Subcutaneous adipose tissue (tissue), 4 donors: Measurements from ENCODE around the gene RBFA. TPM values are rescaled to one million over a fixed set of nuclear protein-coding genes. Genes with fewer than 3 reads are reported as not detected.

Source experiments
- total RNA-seq, 4 donors: library from RNA; depleted of rRNA; stranded (reverse); fragments of >200 nt; gene quantifications; one replicate each; pipeline ENCODE4 v1.1.0, GENCODE V29; 2016
- TF ChIP-seq, protein P1 (sequence below): fragments of 450-650 bp; IDR thresholded peaks from one replicate; pipeline ENCODE4 v1.5.1; 2016; ENCODE audit warnings: low read depth, mild to moderate bottlenecking, control low read depth, antibody characterized with exemption, moderate library complexity

The RBFA gene
- total RNA-seq, 4 donors from 2014 or later = 27.4 to 51.1 (median 37.8) TPM

DNA sequence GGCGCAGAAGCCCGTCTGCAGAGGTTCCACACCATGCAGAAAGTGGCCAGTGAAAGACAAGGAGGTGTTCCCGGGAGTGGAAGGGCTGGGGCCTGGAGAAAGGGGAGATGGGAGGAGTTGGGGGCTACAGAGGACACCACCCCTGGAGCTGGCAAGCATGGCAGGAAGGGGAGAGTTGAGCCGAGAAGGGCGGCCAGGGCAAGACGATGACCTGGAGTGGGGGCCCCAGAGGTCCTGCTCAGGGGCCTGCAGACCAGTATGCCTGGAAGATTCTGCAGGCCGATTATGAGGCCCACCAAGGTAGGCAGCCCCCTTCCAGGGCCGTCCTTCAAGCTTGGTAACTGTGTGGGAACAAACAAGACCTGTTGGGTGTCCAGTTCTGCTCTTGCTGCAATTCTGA, 33.1 kb downstream of the RBFA start:
- TF ChIP-seq, protein P1, sequence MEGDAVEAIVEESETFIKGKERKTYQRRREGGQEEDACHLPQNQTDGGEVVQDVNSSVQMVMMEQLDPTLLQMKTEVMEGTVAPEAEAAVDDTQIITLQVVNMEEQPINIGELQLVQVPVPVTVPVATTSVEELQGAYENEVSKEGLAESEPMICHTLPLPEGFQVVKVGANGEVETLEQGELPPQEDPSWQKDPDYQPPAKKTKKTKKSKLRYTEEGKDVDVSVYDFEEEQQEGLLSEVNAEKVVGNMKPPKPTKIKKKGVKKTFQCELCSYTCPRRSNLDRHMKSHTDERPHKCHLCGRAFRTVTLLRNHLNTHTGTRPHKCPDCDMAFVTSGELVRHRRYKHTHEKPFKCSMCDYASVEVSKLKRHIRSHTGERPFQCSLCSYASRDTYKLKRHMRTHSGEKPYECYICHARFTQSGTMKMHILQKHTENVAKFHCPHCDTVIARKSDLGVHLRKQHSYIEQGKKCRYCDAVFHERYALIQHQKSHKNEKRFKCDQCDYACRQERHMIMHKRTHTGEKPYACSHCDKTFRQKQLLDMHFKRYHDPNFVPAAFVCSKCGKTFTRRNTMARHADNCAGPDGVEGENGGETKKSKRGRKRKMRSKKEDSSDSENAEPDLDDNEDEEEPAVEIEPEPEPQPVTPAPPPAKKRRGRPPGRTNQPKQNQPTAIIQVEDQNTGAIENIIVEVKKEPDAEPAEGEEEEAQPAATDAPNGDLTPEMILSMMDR = no peak

DNA sequence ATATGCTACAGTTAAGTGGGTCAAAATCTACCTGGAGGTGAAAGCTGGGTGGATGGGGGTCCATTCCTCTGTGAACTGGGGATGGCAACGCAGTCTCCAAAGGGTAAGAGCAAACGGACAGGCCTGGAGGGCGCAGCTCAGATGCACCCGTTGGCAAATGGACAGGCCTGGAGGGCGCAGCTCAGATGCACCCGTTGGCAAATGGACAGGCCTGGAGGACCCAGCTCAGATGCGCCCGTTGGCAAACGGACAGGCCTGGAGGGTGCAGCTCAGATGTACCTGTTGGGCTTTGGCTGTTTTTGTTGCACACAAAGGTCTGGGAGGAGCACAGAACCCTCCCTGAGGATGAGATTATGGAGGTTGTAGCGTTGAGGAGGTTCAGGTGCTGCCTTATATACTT, 33.7 kb downstream of the RBFA start:
- TF ChIP-seq, protein P1 = no peak

DNA sequence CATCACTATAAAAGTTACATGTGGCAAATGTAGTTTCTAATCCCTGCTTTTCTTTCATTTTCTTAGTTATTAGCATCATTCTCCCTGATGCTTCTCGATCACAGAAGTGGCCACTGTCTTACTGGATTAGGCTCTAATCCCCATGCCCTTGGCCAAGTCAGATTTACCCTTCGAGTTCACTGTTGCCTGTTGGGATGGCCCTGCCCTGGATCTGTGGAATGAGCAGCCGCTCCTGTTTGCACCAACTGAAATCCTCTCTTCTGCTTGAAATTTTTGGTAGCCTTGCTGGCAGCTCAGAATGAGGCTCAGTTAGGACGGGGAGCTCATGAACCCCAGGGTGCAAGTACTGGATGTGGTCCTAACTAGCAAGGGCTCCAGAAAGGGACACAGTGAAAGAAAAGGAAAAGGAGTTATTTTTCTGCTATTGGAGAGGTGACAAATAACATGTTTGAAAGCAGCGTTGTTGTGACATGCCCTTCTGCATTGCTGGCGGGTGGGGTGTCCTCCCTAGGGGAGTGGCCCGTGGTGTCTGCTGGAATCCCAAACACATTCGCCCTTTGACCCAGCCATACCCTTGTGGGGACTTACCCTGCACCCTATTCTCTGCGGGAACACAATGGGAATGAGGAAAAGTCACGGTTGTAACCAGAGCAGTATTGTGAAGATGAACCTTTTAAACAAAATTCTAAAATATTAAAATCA, 34.5 kb downstream of the RBFA start:
- TF ChIP-seq, protein P1 = no peak

DNA sequence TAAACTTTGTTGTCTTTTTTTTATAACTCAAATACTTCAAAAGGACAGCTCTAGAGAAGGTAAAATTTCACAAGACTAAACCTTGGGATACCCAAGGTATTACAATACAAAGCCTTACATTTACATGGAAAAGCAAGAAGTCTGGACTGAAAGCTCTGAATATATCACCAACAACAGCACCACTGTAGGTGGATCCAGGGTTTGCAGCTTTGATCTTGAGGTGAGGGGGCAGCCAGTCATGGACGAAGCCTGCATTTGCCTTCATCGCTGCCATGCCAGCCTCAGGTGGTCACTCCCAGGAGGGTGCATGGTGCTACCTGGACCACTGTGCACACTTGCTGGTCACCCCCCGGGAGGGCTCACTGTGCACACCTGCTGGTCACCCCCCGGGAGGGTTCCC, 36.6 kb downstream of the RBFA start:
- TF ChIP-seq, protein P1 = no peak

DNA sequence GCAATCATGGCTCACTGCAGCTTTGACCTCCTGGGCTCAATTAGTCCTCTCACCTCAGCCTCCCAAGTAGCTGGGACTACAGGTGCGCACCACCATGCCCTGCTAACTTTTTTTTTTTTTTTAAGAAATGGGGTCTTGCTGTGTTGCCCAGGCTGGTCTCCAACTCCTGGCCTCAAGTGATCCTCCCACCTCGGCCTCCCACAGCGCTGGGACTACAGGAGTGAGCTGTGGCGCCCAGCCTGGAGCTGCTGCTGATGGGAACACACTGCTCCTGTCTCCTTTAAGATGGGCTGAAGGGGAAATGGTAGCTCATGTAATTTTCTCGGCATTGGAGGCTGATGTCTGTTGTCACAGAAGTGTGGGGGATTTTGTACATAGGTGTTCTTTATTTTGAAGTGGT, 39.9 kb downstream of the RBFA start:
- TF ChIP-seq, protein P1 = no peak

DNA sequence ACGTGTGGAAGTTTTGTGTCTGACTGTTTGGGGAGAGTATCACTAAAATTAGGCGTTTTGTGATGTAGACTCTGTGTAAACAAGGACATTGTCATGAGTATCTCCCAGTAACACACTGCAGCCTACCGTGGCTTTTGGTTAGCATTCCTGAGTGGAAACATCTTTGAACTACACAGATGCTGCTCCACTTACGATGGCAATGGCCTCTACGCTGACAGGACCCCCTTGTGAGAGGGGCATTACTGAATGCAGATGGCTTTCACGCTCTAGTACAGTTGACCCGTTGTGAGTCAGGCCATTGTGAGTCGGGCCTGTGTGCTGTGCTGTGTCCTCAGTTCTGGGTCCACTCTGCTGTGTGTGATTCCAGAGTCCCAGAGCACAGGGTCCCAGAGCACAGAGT, 40.5 kb downstream of the RBFA start:
- TF ChIP-seq, protein P1 = no peak

DNA sequence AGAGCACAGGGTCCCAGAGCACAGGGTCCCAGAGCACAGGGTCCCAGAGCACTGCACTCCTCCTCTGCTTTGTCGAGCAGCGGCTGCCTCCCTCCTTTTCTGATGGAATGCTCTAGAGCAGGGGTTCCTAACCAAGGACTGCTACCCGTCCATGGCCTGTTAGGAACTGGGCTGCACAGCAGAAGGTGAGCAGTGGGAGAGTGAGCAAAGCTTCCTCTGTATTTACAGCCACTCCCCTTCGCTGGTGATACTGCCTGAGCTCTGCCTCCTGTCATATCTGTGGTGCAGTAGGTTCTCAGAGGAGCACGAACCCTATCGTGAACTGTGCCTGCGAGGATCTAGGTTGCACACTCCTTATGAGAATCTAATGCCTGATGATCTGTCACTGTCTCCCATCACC, 41.7 kb downstream of the RBFA start:
- TF ChIP-seq, protein P1 = no peak
